GM21381 (cell line): ENCODE data around the gene MSL1.
"Not testable (repeated sequence)": the region's sequence is repeated elsewhere in the genome, so short reads cannot be mapped to it uniquely, and the experiment has no call there.

Experiments
- ATAC-seq: cut with Tn5 transposase; IDR thresholded peaks from one replicate; pipeline ENCODE4 v1.9.1; 2021; ENCODE audit warnings: mild to moderate bottlenecking, moderate library complexity; ENCODE audit not compliant: unreplicated experiment

The MSL1 gene

DNA sequence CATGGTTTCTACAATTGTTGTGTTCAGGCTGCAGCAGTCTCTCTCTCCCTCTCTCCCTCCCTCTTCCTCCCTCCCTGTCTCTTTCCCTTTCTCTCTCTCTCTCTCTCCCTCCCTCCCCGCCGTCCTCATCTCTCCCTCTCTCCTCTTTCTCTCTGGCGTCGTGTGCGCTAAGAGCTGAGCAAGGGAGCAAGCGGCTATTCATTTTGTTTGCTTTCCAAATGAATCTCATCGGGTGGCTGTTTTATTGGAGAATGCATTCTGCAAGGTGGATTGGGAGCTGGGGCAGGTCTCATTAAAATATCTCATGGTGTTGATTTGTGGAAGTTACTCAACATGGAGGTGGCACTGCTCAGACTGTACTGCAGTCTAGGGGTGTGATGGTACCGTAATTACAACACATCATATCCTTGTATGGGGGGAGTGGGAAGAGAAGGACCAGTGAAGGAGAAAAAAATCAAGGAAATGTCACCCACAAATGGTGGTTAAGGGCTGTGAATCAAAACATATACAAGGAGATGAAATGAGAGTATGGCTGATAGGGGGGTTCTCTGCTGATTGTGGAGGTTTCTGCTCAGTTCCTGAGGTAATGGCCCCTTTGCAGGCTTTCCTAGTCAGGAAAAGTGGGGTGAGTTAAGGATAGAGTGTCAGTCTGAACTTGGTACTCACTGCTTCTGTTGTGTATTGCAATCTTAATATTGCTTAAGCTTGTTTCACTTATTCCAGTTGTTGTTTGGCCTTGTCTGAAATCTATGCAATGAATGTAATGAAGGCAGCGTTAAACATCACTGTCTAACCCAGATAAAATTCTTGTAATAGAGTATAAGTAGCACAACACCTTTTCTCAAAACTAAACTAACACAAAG, 2.7 kb downstream of the MSL1 start:
- ATAC-seq = no peak

GRCh38 chr17:40129498-40129897, 7.7 kb downstream of the MSL1 start:
- ATAC-seq = no peak

- no peak for ATAC-seq
Measured at GRCh38 chr17:40130352-40131042, 8.7 kb downstream of the MSL1 start.

- no peak for ATAC-seq
Measured at GRCh38 chr17:40134184-40134583, 12.4 kb downstream of the MSL1 start.

DNA sequence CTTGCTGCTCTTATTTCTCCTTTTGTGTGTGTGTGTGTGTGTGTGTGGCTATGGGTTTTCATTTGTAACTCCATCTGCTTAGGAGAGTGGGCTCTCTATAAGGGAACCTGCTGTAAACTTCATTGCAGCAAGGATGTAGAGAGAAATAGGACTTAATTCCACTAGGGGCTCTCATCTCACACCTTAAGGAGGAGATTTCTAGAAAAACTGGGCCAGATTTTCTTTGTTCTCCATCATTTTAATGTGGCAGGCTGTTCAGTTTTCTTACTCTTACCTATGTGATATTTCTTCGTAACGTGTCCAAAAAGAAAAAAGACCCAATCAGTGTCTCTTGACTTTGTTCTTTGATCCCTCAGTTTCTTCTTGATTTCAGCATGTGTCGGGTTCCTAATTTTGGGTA, 14.0 kb downstream of the MSL1 start:
- ATAC-seq = no peak

DNA sequence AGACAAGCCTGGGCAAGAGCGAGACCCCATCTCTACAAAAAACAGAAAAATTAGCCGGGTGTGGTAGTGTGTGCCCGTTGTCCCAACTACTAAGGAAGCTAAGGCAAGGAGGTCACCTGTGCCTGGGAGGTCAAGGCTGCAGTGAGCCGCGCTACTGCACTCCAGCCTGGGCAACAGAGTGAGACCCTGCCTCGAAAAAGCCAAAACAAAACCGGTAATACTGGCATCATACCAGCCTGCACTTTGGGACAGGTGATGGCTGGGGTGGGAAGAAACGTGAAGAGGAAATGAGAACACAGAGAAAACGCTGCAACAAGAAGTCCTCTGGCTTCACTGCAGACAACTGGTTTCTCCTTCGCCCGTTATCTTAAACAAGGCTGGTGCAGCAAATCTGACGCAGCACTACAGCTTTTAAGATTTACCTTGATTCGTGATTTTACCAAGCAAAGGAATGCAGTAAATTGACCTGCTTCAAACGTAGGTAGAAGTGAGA, 17.8 kb downstream of the MSL1 start:
- peak; percentile 2 for ATAC-seq

DNA sequence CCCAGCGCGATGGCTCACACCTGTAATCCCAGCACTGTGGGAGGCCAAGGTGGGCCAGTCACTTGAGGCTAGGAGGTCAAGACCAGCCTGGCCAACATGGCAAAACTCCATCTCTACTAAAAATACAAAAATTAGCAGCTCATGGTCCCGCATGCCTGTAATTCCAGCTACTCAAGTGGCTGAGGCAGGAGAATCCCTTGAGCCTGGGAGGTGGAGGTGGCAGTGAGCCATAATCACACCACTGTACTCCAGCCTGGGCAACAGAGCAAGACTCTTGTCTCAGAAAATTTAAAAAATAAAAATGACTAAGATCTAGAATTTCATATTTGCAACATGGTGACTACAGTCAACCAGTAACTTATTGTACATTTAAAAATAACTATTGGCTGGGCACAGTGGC, 21.4 kb downstream of the MSL1 start:
- not testable (repeated sequence) for ATAC-seq

GRCh38 chr17:40145476-40145875, 23.7 kb downstream of the MSL1 start:
- ATAC-seq = no peak

DNA sequence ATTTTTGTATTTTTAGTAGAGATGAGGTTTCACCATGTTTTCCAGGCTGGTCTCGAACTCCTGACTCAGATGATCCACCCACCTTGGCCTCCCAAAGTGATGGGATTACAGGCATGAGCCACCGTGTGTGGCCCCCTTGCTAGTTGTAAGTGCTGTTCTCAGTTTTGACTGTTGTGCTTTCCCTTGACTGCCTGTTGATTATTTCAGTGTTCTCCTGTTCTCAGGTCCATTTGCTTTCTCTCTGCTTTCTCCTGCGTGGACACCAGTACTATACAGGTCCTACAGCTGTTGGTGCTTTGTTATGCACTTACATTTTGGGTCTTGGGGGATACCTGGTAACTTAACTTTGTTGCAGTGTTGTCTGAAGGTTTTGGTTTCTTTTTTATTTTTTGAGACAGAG, 26.8 kb downstream of the MSL1 start:
- ATAC-seq = no peak

- no peak for ATAC-seq
Measured at GRCh38 chr17:40150276-40150675, 28.5 kb downstream of the MSL1 start.

- ATAC-seq = no peak
Measured at GRCh38 chr17:40151414-40151963, 29.7 kb downstream of the MSL1 start.

DNA sequence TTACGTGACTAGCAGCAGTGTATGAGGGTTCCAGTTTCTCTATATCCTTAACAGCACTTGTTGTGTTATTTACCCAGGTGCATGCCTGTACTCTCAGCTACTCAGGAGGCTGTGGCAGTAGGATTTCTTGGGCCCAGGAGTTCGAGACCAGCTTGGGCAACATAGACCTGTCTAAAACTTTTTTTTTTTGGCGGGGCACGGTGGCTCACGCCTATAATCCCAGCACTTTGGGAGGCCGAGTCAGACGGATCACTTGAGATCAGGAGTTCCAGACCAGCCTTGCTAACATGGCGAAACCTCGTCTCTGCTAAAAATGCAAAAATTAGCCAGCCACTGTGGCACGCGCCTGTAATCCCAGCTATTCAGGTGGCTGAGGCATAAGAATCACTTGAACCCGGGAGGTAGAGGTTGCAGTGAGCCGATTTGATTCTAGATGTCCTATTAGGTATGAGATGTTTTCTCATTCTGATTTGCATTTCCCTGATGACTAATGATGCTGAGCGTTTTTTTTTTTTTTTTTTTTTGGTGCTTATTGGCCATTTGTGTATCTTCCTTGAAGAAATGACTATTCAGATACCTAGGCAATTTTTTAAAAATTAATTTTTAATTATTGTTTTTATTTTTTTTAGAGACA, 31.9 kb downstream of the MSL1 start:
- no peak for ATAC-seq

GRCh38 chr17:40157973-40158372, 36.2 kb downstream of the MSL1 start:
- no peak for ATAC-seq

GRCh38 chr17:40158438-40159013, 36.8 kb downstream of the MSL1 start:
- ATAC-seq = no peak

GRCh38 chr17:40159456-40159855, 37.7 kb downstream of the MSL1 start:
- ATAC-seq = no peak

- no peak for ATAC-seq
Measured at GRCh38 chr17:40167685-40168261, 46.0 kb downstream of the MSL1 start.

- no peak for ATAC-seq
Measured at GRCh38 chr17:40168262-40168832, 46.6 kb downstream of the MSL1 start.

- no peak for ATAC-seq
Measured at GRCh38 chr17:40170325-40170724, 48.6 kb downstream of the MSL1 start.

GRCh38 chr17:40171750-40172149, 50.0 kb downstream of the MSL1 start:
- no peak for ATAC-seq

DNA sequence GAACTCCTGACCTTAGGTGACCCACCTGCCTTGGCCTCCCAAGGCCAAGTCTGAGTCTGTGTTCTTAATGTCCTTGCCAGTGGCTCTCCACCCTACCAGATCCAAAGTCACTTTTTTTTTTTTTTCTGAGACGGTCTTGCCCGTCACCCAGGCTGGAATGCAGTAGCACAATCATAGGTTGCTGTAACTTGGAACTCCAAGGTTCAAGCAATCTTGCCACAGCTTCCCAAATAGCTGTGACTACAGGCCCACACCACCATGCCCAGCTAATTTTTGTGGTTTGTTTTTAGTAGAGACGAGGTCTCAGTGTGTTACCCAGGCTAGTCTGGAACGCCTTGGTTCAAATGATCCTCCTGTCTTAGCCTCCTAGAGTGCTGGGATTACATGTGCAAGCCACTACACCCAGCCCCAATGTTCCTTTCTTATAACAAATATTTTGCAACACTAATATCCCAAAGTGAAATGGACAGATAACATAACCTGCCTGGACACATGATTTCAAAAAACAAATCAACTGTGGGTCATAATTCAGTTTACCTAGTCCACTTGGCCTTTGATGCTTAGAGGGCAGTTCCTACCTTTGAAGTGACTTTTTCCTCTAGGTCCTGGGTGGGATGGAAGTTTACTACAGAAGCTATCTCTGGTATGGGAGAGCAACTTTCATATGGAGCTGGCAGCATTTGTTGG, 51.5 kb downstream of the MSL1 start:
- ATAC-seq = no peak
